OCI-LY7 (cell line): ENCODE data around the gene NRK.

Experiments used
- CTCF ChIP-seq: fragments of 200-600 bp; sonication (generic); conservative IDR thresholded peaks from 2 replicates; pipeline ENCODE4 v1.5.1; 2014; ENCODE audit warnings: mild to moderate bottlenecking, antibody characterized with exemption, low read length, moderate library complexity, mixed read lengths
- EZH2phosphoT487 ChIP-seq: fragments of 200-600 bp; sonication (generic); IDR thresholded peaks from 2 replicates; pipeline ENCODE4 v1.6.1; 2018; ENCODE audit warnings: low read depth, borderline replicate concordance, mild to moderate bottlenecking, mixed run types, antibody characterized with exemption, low read length, moderate library complexity, mixed read lengths

- TF ChIP-seq CTCF (no peak), EZH2phosphoT487 (no peak)
These were observed 177.9 kb downstream of the NRK start for GRCh38 chrX:106000203-106000602.
